Superior temporal gyrus (tissue), 1 donor: ENCODE data around the gene TM7SF2.

Experiments
- DNase-seq: peaks from one replicate; pipeline ENCODE4 v3.0.0-alpha.2; 2016; ENCODE audit errors: extremely low spot score

Gene TM7SF2

DNA sequence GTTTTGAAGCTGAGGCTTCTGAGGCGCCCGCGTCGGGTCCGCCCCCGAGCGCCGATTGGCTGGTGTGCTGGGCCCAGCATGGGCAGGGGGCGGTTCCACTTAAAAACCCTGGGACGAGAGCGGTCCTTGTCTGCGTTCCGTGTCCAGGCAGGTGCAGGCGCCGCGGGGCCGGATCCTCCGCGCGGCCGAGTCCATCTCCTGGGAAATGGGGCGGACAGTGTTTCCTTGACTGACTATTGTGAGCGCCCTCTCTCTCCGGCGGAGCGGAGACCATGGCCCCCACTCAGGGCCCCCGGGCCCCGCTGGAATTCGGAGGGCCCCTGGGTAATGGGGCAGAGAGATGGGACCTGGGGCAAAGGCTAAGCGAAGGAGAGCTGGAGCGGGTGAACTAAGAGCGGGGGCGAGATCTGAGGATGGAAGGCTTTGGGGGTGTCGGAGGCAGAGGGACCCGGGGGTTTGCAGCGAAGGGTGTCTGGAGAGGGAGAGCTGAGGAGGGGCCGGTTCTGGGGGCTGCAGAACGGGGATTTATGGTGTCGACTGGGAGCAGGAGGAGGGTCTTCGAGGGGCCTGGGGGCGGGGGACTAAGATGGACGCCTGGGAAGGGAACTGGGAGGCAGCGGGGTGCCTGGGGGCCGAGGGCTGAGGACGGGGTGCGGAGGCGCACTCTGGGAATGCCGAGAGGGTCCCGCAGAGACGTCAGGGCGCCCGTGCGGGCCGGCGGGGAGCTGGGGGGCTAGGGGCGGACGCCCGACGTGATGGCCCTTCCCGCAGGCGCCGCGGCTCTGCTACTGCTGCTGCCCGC is at the start of gene TM7SF2:
TSS of gene TM7SF2 (plus strand) at position 129 of the 802 bp plus-strand sequence. CDS start at position 273, 144 bp downstream.
- DNase-seq = peak; percentile 98

GRCh38 chr11:65063532-65063931 is 48.1 kb upstream of the TM7SF2 start:
- DNase-seq = no peak

DNA sequence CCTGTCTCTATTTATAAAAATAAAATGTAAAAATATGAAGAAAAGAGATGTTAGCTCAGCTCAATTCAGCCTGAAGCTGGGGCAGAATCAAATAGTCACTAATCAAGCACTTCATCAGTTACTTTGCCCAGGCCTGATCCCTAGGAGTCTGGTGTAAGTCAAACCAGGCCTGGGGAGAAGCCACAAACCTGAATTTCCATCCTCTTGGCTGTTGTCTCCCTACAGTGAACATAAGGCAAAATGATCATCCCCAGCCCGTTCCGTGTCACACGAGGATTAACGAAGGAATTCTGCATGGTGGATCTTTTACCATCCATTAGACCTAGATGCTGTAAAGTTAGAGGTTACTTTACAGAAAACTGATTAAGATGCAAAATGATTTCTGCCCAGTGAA is 46.8 kb upstream of the TM7SF2 start:
- DNase-seq = no peak

GRCh38 chr11:65065851-65066250 is 45.8 kb upstream of the TM7SF2 start:
- no peak for DNase-seq

DNA sequence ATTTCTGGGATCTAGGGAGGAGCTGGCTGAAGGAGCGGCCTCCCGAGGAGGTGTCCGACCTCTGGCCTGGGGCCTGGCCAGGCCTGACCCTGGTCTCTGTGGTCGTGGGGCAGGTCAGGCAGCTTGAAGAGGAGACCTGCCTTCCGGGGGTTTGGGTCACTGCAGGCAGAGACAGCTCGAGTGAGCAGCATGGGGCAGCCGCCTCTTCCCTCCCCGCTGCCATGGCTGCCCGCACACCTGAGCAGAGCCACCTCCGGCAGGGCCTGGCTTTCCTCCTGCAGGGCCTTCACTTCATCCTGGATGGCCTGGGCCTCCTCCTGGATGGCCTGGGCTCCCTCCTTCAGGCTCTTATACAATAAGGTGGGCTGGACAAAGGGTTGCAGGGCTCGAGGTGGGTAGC is 45.4 kb upstream of the TM7SF2 start:
- no peak for DNase-seq

DNA sequence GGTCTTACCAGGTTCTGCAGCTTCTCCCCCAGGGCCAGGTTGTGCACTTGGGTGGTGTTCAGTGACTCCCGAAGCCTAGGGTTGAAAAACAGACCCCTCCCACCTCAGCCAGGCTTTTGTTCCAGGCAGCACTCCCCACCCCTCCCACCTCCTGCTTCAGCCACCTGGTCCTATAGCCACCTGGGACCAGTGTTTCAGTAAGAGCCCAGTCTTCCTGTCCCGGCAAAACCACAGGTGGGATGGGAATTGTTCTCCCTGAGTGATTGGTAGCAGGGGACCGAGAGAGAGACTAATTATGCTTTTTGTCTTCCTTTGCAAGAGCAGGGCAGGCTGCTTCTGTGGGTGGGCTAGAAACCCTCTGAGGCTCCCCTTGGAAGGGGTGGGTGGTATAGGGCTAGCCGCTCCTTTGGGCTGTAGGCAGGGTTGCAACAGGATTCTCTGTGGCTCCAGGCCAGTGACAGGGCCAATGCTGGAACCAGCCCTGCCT is 44.8 kb upstream of the TM7SF2 start:
- DNase-seq = no peak

DNA sequence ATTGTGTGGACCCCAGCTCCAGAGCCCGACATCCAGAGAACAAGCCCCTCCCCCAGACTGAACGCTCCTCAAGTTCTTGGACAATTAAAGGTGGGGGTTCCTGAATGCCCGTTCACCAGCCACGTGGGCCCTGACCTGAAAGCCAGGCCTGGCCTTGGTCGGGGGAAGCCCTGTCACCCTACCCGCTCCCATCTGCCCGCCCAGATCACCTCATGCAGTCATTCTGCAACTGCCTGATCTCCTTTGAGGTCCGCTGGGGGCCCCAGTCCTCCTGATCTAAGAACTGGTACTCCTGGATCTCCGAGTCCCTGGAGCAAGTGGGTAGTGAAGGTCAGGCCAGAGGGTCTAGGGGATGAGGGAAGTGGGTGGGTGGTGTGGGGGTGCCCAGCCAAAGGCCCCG is 44.2 kb upstream of the TM7SF2 start:
- no peak for DNase-seq

GRCh38 chr11:65069217-65069616 is 42.5 kb upstream of the TM7SF2 start:
- no peak for DNase-seq

- DNase-seq = no peak
Measured at GRCh38 chr11:65071907-65072630, 39.6 kb upstream of the TM7SF2 start.

- no peak for DNase-seq
Measured at GRCh38 chr11:65072631-65072966, 39.1 kb upstream of the TM7SF2 start.

GRCh38 chr11:65077451-65077850 is 34.2 kb upstream of the TM7SF2 start:
- DNase-seq = no peak

DNA sequence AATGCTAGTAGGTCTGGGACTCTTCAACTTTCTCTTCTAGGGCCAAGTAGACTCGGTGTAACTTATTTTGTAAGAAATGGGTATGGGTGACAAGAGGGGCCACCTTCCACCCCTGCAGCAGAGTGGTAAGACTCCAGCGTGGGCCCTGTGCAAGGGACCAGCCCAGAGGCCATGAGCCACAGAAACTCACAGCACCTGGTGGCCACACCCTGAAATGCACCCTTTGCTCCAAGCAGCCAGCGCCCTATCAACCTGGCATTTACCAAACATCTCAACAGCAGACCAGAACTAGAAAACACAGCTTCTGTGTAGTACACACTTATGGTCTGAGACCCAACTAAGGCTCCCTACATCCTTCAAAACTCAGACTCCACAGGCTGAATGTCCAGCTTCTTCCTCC is 33.5 kb upstream of the TM7SF2 start:
- no peak for DNase-seq

GRCh38 chr11:65078786-65079342 is 32.8 kb upstream of the TM7SF2 start:
- DNase-seq = no peak

GRCh38 chr11:65083134-65083833 is 28.4 kb upstream of the TM7SF2 start:
- DNase-seq = no peak

DNA sequence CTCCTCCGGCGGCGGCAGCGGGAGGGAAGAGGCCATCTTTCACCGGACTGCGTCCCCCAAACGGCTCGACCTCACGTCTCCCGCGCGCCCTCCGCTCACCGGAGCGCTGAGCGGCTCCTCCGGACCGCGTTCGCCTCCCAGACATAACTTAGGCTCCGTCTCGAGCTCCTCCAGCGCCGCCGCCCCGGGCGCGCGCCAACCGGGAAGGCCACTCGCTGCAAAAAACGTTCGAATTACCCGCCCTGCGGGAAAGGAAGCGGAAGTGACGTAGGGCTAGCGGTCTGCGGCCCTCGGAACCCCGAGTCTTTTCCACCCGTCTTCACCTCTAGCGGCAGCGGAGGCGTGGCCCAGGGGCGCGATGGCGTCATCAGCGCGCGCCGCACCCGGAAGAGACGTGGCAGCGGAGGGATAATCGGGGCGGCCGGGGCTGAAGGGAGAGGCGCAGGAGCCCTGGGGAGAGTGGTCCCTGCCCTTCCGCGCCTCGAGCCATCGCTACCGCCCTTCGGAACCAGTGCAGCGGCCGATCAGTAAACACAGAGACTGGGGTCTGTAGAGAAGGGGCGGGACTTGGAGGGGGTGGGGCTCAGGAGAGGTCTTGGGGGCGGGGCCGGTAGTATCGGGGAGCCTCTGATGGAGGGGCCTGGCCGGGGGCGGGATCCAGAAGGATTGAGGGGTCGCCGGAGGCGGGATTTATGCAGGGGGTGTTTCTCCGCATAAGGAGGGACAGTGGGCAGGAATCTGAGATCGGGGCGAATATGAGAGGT is 27.7 kb upstream of the TM7SF2 start, which contains the start of the genes CDCA5 and ZFPL1:
TSS of gene CDCA5 (minus strand) at position 207 of the 764 bp plus-strand sequence. CDS start at position 145, 62 bp downstream.
TSS of gene ZFPL1 (plus strand) at position 389 of the 764 bp plus-strand sequence. CDS start 477 bp downstream, outside the sequence.
- DNase-seq = peak; percentile 98

DNA sequence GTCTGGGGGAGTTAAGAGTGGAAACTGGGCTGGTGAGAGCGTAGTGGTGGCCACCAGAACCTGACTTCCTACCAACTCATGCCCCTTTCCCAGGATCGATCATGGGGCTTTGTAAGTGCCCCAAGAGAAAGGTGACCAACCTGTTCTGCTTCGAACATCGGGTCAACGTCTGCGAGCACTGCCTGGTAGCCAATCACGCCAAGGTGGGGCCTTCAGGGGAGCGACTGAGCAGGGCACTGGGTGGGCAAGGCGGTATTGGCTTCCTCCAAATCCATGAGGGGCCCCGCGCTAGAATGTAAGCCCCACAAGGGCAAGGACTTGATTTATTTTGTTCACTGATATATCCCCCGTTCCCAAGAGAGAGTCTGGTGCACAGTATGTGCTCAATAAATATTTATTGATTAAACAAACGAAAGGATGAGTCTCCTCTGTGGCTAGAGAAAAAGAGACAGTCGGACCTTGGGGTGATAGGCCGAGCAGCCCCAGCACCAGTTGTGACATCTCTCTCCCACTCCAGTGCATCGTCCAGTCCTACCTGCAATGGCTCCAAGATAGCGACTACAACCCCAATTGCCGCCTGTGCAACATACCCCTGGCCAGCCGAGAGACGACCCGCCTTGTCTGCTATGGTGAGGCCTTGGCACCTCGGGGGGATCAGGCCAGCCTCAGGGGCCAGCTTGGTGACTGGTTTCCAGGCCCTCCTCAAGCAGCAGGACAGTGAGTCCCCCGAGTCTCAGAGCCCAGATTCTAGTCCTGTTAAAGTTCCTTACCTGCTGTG is 26.9 kb upstream of the TM7SF2 start:
- no peak for DNase-seq

DNA sequence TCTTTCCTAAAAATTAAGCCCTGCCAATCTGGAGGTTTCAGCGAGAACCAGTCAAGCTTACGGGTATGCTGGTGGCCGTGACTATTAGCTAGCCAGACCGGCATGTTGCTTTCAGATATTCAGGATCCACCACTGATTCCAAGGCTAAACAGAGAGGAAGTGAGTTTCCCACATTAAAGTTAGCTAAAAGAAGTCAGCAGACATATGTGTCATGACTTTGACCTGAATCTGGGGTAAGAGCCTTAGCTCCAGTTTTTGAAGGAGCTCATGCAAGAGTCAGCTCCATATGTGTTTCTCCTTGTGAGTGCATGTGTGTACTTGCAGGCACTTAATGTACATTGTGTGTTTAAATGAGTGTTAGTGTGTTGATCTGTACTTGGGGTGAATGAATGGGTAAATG is 26.2 kb upstream of the TM7SF2 start:
- no peak for DNase-seq

DNA sequence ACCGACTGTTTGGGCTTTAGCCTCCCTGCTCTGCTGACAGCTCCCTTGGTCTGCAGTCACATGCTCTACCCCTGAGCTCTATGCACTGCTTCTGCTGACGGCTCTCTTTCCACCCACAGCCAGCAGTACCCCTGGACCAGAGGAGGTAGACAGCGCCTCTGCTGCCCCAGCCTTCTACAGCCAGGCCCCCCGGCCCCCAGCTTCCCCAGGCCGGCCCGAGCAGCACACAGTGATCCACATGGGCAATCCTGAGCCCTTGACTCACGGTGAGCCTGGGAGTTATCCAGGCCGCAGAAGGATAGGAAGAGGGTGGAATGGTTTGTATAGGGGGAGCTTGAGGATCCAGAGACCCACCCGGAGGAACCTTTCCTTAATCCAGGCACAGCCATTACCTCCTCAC is 24.9 kb upstream of the TM7SF2 start:
- no peak for DNase-seq

GRCh38 chr11:65087216-65087615 is 24.5 kb upstream of the TM7SF2 start:
- DNase-seq = no peak

- DNase-seq = no peak
Measured at GRCh38 chr11:65087827-65088226, 23.8 kb upstream of the TM7SF2 start.
